Ectodermal cell (in vitro differentiated cells): Measurements from ENCODE around the gene DGKD.

Experiments used
- H3K27ac ChIP-seq: 2 replicates; pipeline ENCODE4 v1.7.0; 2013; ENCODE audit warnings: mild to moderate bottlenecking, low read depth, low read length; ENCODE audit not compliant: insufficient read depth, poor library complexity, severe bottlenecking
- H3K27me3 ChIP-seq: 2 replicates; pipeline ENCODE4 v1.7.0; 2013; ENCODE audit warnings: mild to moderate bottlenecking, low read length; ENCODE audit not compliant: insufficient read depth, control insufficient read depth, poor library complexity, severe bottlenecking
- H3K36me3 ChIP-seq: one replicate; pipeline ENCODE4 v1.7.0; 2013; ENCODE audit warnings: low read length; ENCODE audit not compliant: control insufficient read depth, insufficient read depth
- H3K4me1 ChIP-seq: one replicate; pipeline ENCODE4 v1.7.0; 2013; ENCODE audit warnings: low read length; ENCODE audit not compliant: control insufficient read depth, insufficient read depth
- H3K4me3 ChIP-seq: 2 replicates; pipeline ENCODE4 v1.7.0; 2013; ENCODE audit warnings: low read depth, low read length, control low read depth; ENCODE audit not compliant: insufficient read depth
- H3K9me3 ChIP-seq: 2 replicates; pipeline ENCODE4 v1.7.0; 2013; ENCODE audit warnings: mild to moderate bottlenecking, low read length, moderate library complexity; ENCODE audit not compliant: control insufficient read depth
- WGBS, 2 experiments: methylation state at CpG; one replicate each; pipeline ENCODE4 v1.1.7; 2013; ENCODE audit warnings: missing lambda C conversion rate in 2 of 2; 5-methylcytosine and 5-hydroxymethylcytosine counted together

Gene DGKD

GRCh38 chr2:233434666-233435330 lies 80.5 kb downstream of the DGKD start:
- Histone ChIP-seq H3K4me3 (no peak overlapping the region), H3K9me3 (no peaks in the 10 kb centered on the region), H3K4me1 (no peaks in the 10 kb centered on the region), H3K36me3 (no peaks in the 10 kb centered on the region), H3K27ac (no peak overlapping the region), H3K27me3 (no peaks in the 10 kb centered on the region)
- WGBS, 2 experiments = 94% methylated on average over 18 of the region's 18 CpGs

- Histone ChIP-seq H3K4me3 (no peak overlapping the region), H3K27me3 (no peaks in the 10 kb centered on the region), H3K36me3 (no peaks in the 10 kb centered on the region), H3K4me1 (no peaks in the 10 kb centered on the region), H3K27ac (no peak overlapping the region), H3K9me3 (no peaks in the 10 kb centered on the region)
- WGBS, 2 experiments = 94% methylated on average over 18 of the region's 18 CpGs
These were observed 81.3 kb downstream of the DGKD start for GRCh38 chr2:233435436-233436190.

DNA sequence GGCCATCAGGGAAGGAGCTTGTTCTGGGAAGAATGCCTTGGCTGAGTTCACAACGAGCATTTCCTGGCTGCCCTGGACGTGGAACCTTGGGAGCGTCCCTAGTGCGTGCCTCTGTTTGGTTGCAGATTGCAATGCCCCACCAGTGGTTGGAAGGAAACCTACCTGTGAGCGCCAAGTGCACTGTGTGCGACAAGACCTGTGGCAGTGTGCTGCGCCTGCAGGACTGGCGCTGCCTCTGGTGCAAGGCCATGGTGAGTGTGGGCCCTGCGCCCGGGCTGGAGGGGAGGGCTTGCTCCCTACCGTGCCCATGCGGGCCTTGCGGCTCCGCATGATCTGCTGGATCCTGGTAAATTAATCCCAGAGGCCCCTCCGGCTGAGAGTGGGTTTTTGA lies 81.9 kb downstream of the DGKD start:
- Histone ChIP-seq H3K36me3 (no peaks in the 10 kb centered on the region), H3K4me1 (no peaks in the 10 kb centered on the region), H3K27ac (no peak overlapping the region), H3K9me3 (no peaks in the 10 kb centered on the region), H3K27me3 (no peaks in the 10 kb centered on the region), H3K4me3 (no peak overlapping the region)
- 95 to 96% methylated on average over 15 of the region's 15 CpGs for WGBS, 2 experiments

DNA sequence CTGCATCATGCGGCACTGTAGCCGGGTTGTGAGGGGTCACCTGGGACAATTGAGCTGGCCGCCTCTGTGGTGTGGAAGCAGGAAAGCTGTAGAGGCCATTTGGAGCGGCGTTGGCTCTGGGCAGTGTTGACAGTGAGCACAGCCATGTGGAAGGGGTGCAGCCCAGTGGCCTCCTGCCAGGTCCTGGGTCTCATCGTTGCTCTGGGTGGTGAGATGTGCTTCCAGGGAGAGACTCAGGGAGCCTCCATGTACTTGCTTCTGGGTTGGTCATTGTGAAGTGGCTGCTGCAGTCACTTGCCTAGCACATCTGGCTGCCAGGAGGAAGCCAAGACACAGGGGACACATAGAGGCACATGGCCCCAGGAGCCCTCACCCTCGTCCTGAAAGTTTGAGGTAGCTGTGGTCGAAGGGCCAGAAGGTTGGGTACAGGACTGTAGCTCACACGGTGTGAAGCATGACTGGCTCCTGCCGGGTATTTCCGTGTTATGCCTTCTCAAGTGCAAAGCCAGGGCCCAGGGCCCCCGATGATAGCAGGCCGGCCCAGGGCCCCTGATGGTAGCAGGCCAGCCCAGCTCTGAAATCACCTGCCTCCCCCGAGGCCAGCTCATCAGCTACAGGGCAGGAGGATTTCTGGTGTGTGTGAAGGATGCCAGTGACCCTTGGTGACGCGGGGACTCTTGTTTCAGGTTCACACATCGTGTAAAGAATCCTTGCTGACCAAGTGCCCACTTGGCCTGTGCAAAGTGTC lies 82.6 kb downstream of the DGKD start:
- H3K4me1 ChIP-seq = no peaks in the 10 kb centered on the region
- H3K9me3 ChIP-seq = no peaks in the 10 kb centered on the region
- no peaks in the 10 kb centered on the region for H3K36me3 ChIP-seq
- no peak overlapping the region for H3K27ac ChIP-seq
- no peak overlapping the region for H3K4me3 ChIP-seq
- WGBS, 2 experiments = 94 to 95% methylated on average over 17 of the region's 17 CpGs
- H3K27me3 ChIP-seq = no peaks in the 10 kb centered on the region

- Histone ChIP-seq H3K36me3 (no peaks in the 10 kb centered on the region), H3K4me3 (no peak overlapping the region), H3K9me3 (no peaks in the 10 kb centered on the region), H3K4me1 (no peaks in the 10 kb centered on the region), H3K27ac (no peak overlapping the region), H3K27me3 (no peaks in the 10 kb centered on the region)
- 95% methylated on average over 14 of the region's 14 CpGs for WGBS, 2 experiments
These were observed 83.2 kb downstream of the DGKD start for GRCh38 chr2:233437439-233437955.

DNA sequence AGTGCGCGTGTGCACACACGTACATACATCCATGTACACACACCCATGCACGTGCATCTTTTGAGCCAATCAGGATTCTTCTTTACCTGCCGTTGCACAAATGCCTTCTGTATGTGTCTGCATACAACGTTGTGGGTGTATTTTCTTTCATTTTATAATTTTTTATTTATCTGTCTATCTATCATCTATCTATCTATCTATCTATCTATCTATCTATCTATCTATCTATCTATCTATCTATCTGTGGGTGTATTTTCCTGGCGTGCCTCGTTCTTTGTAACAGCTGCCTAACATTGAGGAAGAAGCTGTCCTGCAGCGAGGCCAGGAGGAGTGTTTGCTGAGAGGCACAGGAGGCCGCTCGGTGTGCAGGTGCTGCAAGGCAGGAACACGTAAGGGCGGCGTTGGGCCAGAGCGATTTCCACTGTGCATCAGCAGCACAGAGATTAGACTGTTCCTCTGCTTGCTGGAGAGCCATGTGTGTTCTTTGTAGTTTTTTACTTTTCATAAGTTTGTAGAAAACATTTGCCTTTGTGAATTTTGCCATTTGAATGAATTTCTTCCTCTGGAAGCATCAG lies 84.4 kb downstream of the DGKD start:
- no peaks in the 10 kb centered on the region for H3K36me3 ChIP-seq
- H3K27me3 ChIP-seq = no peaks in the 10 kb centered on the region
- H3K9me3 ChIP-seq = no peaks in the 10 kb centered on the region
- no peak overlapping the region for H3K4me3 ChIP-seq
- no peaks in the 10 kb centered on the region for H3K4me1 ChIP-seq
- H3K27ac ChIP-seq = no peak overlapping the region
- WGBS, 2 experiments = 93 to 95% methylated on average over 14 of the region's 15 CpGs

- no peaks in the 10 kb centered on the region for H3K9me3 ChIP-seq
- no peaks in the 10 kb centered on the region for H3K4me1 ChIP-seq
- no peak overlapping the region for H3K27ac ChIP-seq
- 97 to 98% methylated on average over 9 of the region's 9 CpGs for WGBS, 2 experiments
- H3K36me3 ChIP-seq = no peaks in the 10 kb centered on the region
- H3K27me3 ChIP-seq = no peaks in the 10 kb centered on the region
- no peak overlapping the region for H3K4me3 ChIP-seq
These were observed 84.9 kb downstream of the DGKD start for GRCh38 chr2:233439191-233439590.

DNA sequence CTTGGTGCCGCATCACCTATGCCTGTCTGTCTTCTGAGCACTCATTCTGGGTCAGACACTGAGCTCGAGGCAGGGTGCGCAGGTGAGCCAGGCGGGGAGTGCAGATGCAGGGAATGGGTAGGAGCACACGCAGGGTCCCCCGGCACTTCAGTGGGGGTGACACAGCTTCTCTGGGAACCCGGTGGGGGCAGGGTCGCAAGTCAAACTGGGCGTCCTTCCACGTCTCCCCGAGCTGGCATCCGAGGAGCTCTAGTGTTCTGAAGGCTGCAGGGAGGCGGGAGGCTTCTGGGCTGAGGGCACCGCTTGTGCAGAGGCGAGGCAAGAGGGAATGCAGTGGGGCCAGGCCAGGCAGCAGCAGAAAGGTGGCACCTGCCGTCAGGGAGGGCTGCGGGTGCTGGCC lies 86.0 kb downstream of the DGKD start:
- Histone ChIP-seq H3K27ac (no peak overlapping the region), H3K36me3 (no peaks in the 10 kb centered on the region), H3K4me1 (no peaks in the 10 kb centered on the region), H3K4me3 (no peak overlapping the region), H3K9me3 (no peaks in the 10 kb centered on the region), H3K27me3 (no peaks in the 10 kb centered on the region)
- 95 to 96% methylated on average over 17 of the region's 17 CpGs for WGBS, 2 experiments

- Histone ChIP-seq H3K36me3 (no peaks in the 10 kb centered on the region), H3K9me3 (no peaks in the 10 kb centered on the region), H3K27ac (no peak overlapping the region), H3K4me3 (no peak overlapping the region), H3K27me3 (no peaks in the 10 kb centered on the region), H3K4me1 (no peaks in the 10 kb centered on the region)
- 93 to 95% methylated on average over 9 of the region's 9 CpGs for WGBS, 2 experiments
These were observed 86.4 kb downstream of the DGKD start for GRCh38 chr2:233440714-233441113.
